K562 (cell line): ENCODE data around the gene SLC13A4. TPM values are rescaled to one million over a fixed set of nuclear protein-coding genes. Genes with fewer than 3 reads are reported as not detected.
A peak's percentile ranks its signal among the peaks of the same experiment; 100 is the strongest.

Source experiments
- DEAF1 ChIP-seq: fragments of 450-650 bp; formaldehyde crosslinking; IDR thresholded peaks from 2 replicates; pipeline ENCODE4 v1.4.0; 2020; ENCODE audit warnings: mild to moderate bottlenecking, moderate library complexity
- FOXK2 ChIP-seq, 2 experiments: fragments of 450-650 bp; IDR thresholded peaks in 1 of 2; conservative IDR thresholded peaks in 1 of 2; 2 replicates each; pipeline ENCODE4 v1.6.1; 2016; ENCODE audit warnings: low read depth in 2 of 2, mild to moderate bottlenecking in 1 of 2
- GABPB1 ChIP-seq: sonication (generic); formaldehyde crosslinking; IDR thresholded peaks from 2 replicates; pipeline ENCODE4 v1.8.0; 2022; ENCODE audit warnings: mild to moderate bottlenecking, missing genetic modification reagents
- HNRNPUL1 ChIP-seq: fragments of 200-400 bp; formaldehyde crosslinking; IDR thresholded peaks from 2 replicates; pipeline ENCODE4 v1.6.1; 2017; ENCODE audit warnings: low read length
- MAZ ChIP-seq, 2 experiments: fragments of 450-650 bp in 1 of 2; sonication (generic) in 1 of 2; formaldehyde crosslinking; IDR thresholded peaks in 1 of 2; conservative IDR thresholded peaks in 1 of 2; 2 replicates each; pipeline versions ENCODE4 v1.4.0 to v1.5.0; 2020; ENCODE audit warnings: mild to moderate bottlenecking in 1 of 2, missing genetic modification reagents in 1 of 2
- PTBP1 ChIP-seq: fragments of 200-400 bp; formaldehyde crosslinking; IDR thresholded peaks from 2 replicates; pipeline ENCODE4 v1.6.1; 2017; ENCODE audit warnings: low read depth, low read length
- RAD21 ChIP-seq, 2 experiments: fragments of 250-450 bp in 1 of 2; fragments of 450-650 bp in 1 of 2; sonication (Bioruptor Pico) in 1 of 2; formaldehyde crosslinking in 1 of 2; IDR thresholded peaks in 1 of 2; conservative IDR thresholded peaks in 1 of 2; 2 replicates each; pipeline versions ENCODE4 v1.4.0 to v1.8.0; 2020 to 2022; ENCODE audit warnings: mild to moderate bottlenecking in 2 of 2, moderate library complexity in 1 of 2
- REST ChIP-seq, 2 experiments: fragments of 450-650 bp; formaldehyde crosslinking in 1 of 2; IDR thresholded peaks; 2 replicates each; pipeline versions ENCODE4 v1.4.0 to v1.6.1; 2014 to 2020; ENCODE audit warnings: mild to moderate bottlenecking in 2 of 2, borderline replicate concordance in 1 of 2, low read depth in 1 of 2
- SMARCE1 ChIP-seq: fragments of 450-650 bp; IDR thresholded peaks from 2 replicates; pipeline ENCODE4 v1.7.1; 2016; ENCODE audit warnings: mild to moderate bottlenecking
- SMC3 ChIP-seq: conservative IDR thresholded peaks from 2 replicates; pipeline ENCODE4 v1.6.1; 2011; ENCODE audit warnings: low read depth, low read length, improper control_type of control experiment; ENCODE audit not compliant: insufficient read depth
- SRF ChIP-seq, 2 experiments: fragments of 250-450, 450-650 bp in 1 of 2; sonication (Bioruptor Pico) in 1 of 2; sonication (generic) in 1 of 2; formaldehyde crosslinking; IDR thresholded peaks; 2 replicates each; pipeline versions ENCODE4 v1.5.0 to v1.5.1; 2020 to 2022; ENCODE audit warnings: mild to moderate bottlenecking in 1 of 2, missing genetic modification reagents in 1 of 2
- polyA plus RNA-seq, 8 experiments: library from polyadenylated mRNA; depleted of rRNA in 4 of 8; stranded (reverse) in 5 of 8; unstranded in 3 of 8; fragments of >200 nt; fragmentation: Nextera tagmentation in 2 of 8; fragmentation: Illumina TruSeq in 1 of 8; extraction: Ambion mirVana in 2 of 8; extraction: Trizol in 1 of 8; gene quantifications; 2 replicates each; pipeline versions ENCODE4 v1.2.1 to v1.2.3, GENCODE V29; 2011 to 2014; ENCODE audit warnings: inconsistent platforms in 1 of 8, missing spikeins in 1 of 8
- total RNA-seq, 7 experiments: library from RNA; depleted of rRNA in 6 of 7; stranded (reverse); fragments of >200 nt in 6 of 7; fragmentation: Illumina TruSeq in 2 of 7; extraction: Trizol in 2 of 7; gene quantifications; 2 replicates each; pipeline versions ENCODE4 v1.2.1 to v1.2.3, GENCODE V29; 2011 to 2021; ENCODE audit warnings: low replicate concordance in 1 of 7

The SLC13A4 gene
- total and polyA plus RNA-seq, 9 of the 15 experiments (the other 6 are each of a cell fraction or from before 2014, with no cell fraction given) = 0.11 to 1.0 (median 0.36) TPM

- TF ChIP-seq DEAF1 (CRISPR knock-in tag) (0 out of 2 replicates have a peak, but pooled peaks have one; percentile 33), MAZ (CRISPR knock-in tag; conservative IDR thresholded peaks at IDR 0.05 in 1 of 2, IDR thresholded peaks at IDR 0.05 in 1 of 2) (0 out of 4 replicates have a peak, but pooled peaks of 1 of the 2 experiments have one; percentile 28), SRF (CRISPR knock-in tag; IDR thresholded peaks at IDR 0.05) (peak in 1 of 2 experiments; percentile 26; a peak in 1 of 4 replicates), RAD21 (CRISPR knock-in tag; conservative IDR thresholded peaks at IDR 0.05 in 1 of 2, IDR thresholded peaks at IDR 0.05 in 1 of 2) (peak; percentile 69 to 72), PTBP1 (no peak), GABPB1 (CRISPR knock-in tag) (0 out of 2 replicates have a peak, but pooled peaks have one; percentile 16), REST (IDR thresholded peaks at IDR 0.05; ENCODE audit: borderline replicate concordance) (peak; percentile 50; the same call in 1 of the 2 replicates), REST (CRISPR knock-in tag; IDR thresholded peaks at IDR 0.05; ENCODE audit: low read depth) (no peak), SMC3 (peak; percentile 50), HNRNPUL1 (no peak), FOXK2 (conservative IDR thresholded peaks at IDR 0.05 in 1 of 2, IDR thresholded peaks at IDR 0.05 in 1 of 2; ENCODE audit: low read depth in 2 of 2) (0 out of 4 replicates have a peak, but pooled peaks of 1 of the 2 experiments have one; percentile 14), SMARCE1 (0 out of 2 replicates have a peak, but pooled peaks have one; percentile 21)
Observed at GRCh38 chr7:135645296-135645904, 82.6 kb downstream of the SLC13A4 start (continued).
